ENCODE measurements around the gene BNIPL. TPM values are rescaled to one million over a fixed set of nuclear protein-coding genes. Genes with fewer than 3 reads are reported as not detected.

BNIPL gene
- total and polyA plus RNA-seq, 2 of the 13 experiments (the other 11 are each of a cell fraction or from before 2014, with no cell fraction given), result 0.40 to 1.1 TPM

DNA sequence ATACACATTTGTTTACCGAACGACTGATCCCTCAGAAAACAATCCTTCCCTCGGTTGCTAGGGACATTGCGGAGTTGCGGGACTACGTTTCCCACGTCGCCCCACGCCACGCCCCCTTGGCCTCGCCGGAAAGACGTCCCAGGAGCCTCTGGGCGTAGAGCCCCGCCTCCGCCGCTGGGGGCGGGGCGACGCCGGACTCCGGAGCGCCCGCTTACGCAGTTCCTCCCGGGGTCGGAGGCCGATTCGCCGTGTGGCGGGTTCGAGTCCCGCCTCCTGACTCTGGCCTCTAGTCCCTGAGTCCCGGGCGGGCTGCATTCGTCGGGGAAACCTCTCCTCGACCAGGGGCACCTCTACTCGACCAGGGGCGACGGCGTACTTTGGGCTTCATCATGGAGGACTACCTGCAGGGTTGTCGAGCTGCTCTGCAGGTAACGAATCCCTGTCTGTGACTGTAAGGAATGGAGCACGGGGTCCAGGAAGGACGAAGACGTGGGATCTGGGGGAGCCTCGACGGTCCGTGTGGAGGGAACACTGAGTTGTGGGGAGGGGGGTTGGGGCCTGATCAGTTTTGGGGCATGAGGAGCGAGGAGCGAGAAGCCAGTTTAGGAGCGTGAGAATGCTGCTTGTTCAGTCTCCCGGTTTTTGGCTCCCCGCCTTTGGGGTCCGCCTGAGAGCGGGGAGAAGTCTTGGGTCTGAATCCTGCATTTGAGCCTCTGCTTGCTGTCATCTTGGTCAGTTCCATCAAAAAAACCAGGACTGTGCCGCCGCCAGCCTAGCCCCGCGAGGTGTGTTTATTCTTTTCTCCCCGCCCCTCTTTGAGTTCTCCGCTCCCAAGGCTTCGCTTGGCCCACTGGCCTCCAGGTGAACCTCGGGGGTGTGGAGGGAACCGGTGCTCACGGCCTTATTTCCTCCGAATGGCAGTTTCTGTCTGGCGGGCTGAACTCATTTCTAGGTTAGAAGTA is 27.9 kb upstream of the BNIPL start, which contains the start of gene PRUNE1 (continued):
- TF ChIP-seq PLSCR1 (CRISPR knock-in tag; IDR thresholded peaks at IDR 0.05; ENCODE audit: borderline replicate concordance) (no peak), KDM2A (CRISPR knock-in tag; IDR thresholded peaks at IDR 0.05; ENCODE audit: borderline replicate concordance, low read depth) (no peak; the same call in 1 of the 2 replicates), PREB (CRISPR knock-in tag; IDR thresholded peaks at IDR 0.05) (no peak), ZFX (CRISPR knock-in tag; IDR thresholded peaks at IDR 0.05; ENCODE audit: low read depth) (peak; percentile 63), RARG (CRISPR knock-in tag; IDR thresholded peaks at IDR 0.05; ENCODE audit: low read depth) (no peak), RELA (CRISPR knock-in tag; IDR thresholded peaks at IDR 0.05) (no peak), NR2F2 (IDR thresholded peaks at IDR 0.05; ENCODE audit: borderline replicate concordance, low read depth) (no peak), JUNB (CRISPR knock-in tag; IDR thresholded peaks at IDR 0.05; ENCODE audit: borderline replicate concordance) (no peak), EP300 (IDR thresholded peaks at IDR 0.05; ENCODE audit: low read depth in 2 of 2, low read length in 2 of 2) (peak in 1 of 2 experiments; percentile 39; a peak in 2 of 4 replicates), EP300 (CRISPR knock-in tag; IDR thresholded peaks at IDR 0.05; ENCODE audit: borderline replicate concordance) (no peak), ZNF12 (CRISPR knock-in tag; IDR thresholded peaks at IDR 0.05) (no peak), NFIC (IDR thresholded peaks at IDR 0.05; ENCODE audit: low read length) (no peak), ZNF780A (CRISPR knock-in tag; IDR thresholded peaks at IDR 0.05) (peak; percentile 77; the same call in 1 of the 2 replicates), ZNF24 (IDR thresholded peaks at IDR 0.05) (no peak), TOE1 (CRISPR knock-in tag; IDR thresholded peaks at IDR 0.05) (no peak), ARID3A (IDR thresholded peaks at IDR 0.05; ENCODE audit: low read depth, low read length) (no peak; the same call in 1 of the 2 replicates), JDP2 (CRISPR knock-in tag; IDR thresholded peaks at IDR 0.05; ENCODE audit: borderline replicate concordance) (no peak; the same call in 1 of the 2 replicates), ZNF432 (CRISPR knock-in tag; IDR thresholded peaks at IDR 0.05; ENCODE audit: borderline replicate concordance) (no peak), SP5 (CRISPR knock-in tag; IDR thresholded peaks at IDR 0.05; ENCODE audit: borderline replicate concordance, low read depth) (peak; percentile 14; the same call in 1 of the 2 replicates), BRCA1 (CRISPR knock-in tag; IDR thresholded peaks at IDR 0.05) (peak; percentile 86; the same call in 1 of the 2 replicates), MYPOP (CRISPR knock-in tag; IDR thresholded peaks at IDR 0.05) (peak; percentile 57; the same call in 1 of the 2 replicates), MAZ (IDR thresholded peaks at IDR 0.05; ENCODE audit: borderline replicate concordance, low read depth, low read length) (peak; percentile 72; the same call in 1 of the 2 replicates), MAZ (CRISPR knock-in tag; IDR thresholded peaks at IDR 0.05; ENCODE audit: low read depth) (peak; percentile 63), ZNF234 (CRISPR knock-in tag; conservative IDR thresholded peaks at IDR 0.05) (no peak), ZNF792 (CRISPR knock-in tag; IDR thresholded peaks at IDR 0.05) (no peak)
